Effector memory CD4-positive, alpha-beta T cell (primary cell): Measurements from ENCODE around the gene RFPL4A.
A peak's percentile ranks its signal among the peaks of the same experiment; 100 is the strongest.

ENCODE experiments used
- DNase-seq, 3 donors: peaks; one replicate each; pipeline ENCODE4 v3.0.0-alpha.2; 2020
- H3K27ac ChIP-seq: 2 replicates; pipeline ENCODE4 v1.7.0; 2013; ENCODE audit warnings: mild to moderate bottlenecking, low read length, moderate library complexity; ENCODE audit not compliant: insufficient read depth, poor library complexity, severe bottlenecking
- H3K27me3 ChIP-seq: replicated peaks from 2 replicates; pipeline ENCODE4 v1.7.0; 2013; ENCODE audit warnings: mild to moderate bottlenecking, low read length; ENCODE audit not compliant: insufficient read depth, control insufficient read depth, poor library complexity, severe bottlenecking
- H3K36me3 ChIP-seq: 2 replicates; pipeline ENCODE4 v1.7.0; 2013; ENCODE audit warnings: mild to moderate bottlenecking, low read length, moderate library complexity; ENCODE audit not compliant: control insufficient read depth, insufficient read depth
- H3K4me1 ChIP-seq: 2 replicates; pipeline ENCODE4 v1.7.0; 2013; ENCODE audit warnings: low read length, mild to moderate bottlenecking; ENCODE audit not compliant: control insufficient read depth, insufficient read depth, poor library complexity, severe bottlenecking
- H3K4me3 ChIP-seq: 2 replicates; pipeline ENCODE4 v1.7.0; 2013; ENCODE audit warnings: low read length, low read depth, mild to moderate bottlenecking; ENCODE audit not compliant: insufficient read depth, poor library complexity, severe bottlenecking
- H3K9me3 ChIP-seq: 2 replicates; pipeline ENCODE4 v1.7.0; 2013; ENCODE audit warnings: mild to moderate bottlenecking, low read length, moderate library complexity; ENCODE audit not compliant: control insufficient read depth

RFPL4A gene

DNA sequence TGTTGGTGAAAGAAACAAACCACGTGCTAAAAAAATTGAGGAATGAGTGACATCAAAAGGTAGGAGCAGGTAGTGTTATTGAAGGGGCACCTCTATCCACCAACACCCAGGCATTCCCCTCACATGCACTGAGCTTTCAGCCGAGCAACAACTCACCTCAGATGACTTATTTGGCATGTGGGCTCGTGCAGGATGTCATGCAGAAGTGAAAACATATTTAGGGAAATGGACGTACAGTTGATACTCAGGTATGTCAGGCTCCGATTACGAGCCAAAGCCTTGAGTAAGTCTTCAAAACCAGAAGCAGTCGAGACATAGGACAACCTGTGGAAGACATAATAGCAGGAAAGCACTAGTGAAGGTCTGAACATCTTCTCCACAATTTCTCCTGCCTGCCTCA lies 42.5 kb downstream of the RFPL4A start:
- no peaks in the 10 kb centered on the region for H3K36me3 ChIP-seq
- H3K4me3 ChIP-seq: no peak overlapping the region
- H3K27me3 ChIP-seq: no peaks in the 10 kb centered on the region
- no peak overlapping the region for H3K27ac ChIP-seq
- H3K4me1 ChIP-seq: no peaks in the 10 kb centered on the region
- no peaks in the 10 kb centered on the region for H3K9me3 ChIP-seq
- DNase-seq: no peak

DNA sequence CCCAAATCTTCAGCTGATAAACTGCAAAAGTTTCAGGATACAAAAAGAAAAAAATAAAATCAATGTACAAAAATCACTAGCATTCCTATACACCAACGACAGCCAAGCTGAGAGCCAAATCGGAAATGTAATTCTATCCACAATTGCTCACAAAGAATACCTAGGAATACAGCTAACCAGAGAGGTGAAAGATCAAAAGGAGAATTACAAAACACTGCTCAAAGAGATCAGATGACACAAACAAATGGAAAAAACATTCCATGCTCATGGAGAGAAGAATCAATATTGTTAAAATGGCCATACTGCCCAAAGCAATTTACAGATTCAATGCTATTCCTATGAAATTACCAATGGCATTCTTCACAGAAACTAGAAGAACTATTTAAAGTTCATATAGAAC lies 43.4 kb downstream of the RFPL4A start:
- DNase-seq: no peak
- H3K27ac ChIP-seq: no peak overlapping the region
- no peaks in the 10 kb centered on the region for H3K36me3 ChIP-seq
- no peaks in the 10 kb centered on the region for H3K4me1 ChIP-seq
- H3K27me3 ChIP-seq: no peaks in the 10 kb centered on the region
- no peaks in the 10 kb centered on the region for H3K9me3 ChIP-seq
- H3K4me3 ChIP-seq: no peak overlapping the region

DNA sequence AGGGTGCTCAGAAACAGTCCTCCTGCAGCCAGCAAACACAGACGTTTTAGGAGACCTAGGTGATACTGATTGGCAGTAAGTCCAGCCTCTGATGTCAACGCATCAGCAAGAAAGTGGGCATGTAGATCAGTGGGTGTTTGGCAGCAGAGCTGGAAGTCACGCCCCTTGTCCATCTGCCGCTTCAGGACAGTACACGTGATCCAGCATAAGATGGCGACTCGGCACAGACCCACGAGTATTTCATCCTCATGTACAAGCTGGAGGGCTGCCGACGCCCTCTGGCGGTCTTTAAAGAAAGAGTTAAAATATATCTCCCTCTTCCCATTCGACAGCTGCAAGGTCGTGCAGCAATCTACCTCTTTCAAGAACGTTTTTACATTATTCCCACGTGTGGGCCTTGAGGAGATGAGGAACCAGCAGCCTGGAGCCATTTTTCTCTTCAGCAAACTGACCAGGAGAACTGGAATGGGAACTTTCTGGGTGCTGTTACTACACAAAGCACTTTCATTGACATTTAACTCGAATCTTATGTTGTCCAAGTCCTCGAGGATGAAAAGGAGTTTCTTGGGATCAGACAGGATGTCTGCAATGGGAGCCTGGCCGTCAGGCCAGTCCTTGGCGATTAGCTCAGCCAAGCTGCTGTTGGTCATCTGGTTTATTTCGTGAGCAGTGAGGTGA lies 50.6 kb downstream of the RFPL4A start:
- H3K36me3 ChIP-seq: no peaks in the 10 kb centered on the region
- no peak overlapping the region for H3K4me3 ChIP-seq
- no peaks in the 10 kb centered on the region for H3K9me3 ChIP-seq
- no peaks in the 10 kb centered on the region for H3K27me3 ChIP-seq
- H3K4me1 ChIP-seq: no peaks in the 10 kb centered on the region
- H3K27ac ChIP-seq: no peak overlapping the region
- peak in 1 of 3 donors; percentile 1 for DNase-seq

DNA sequence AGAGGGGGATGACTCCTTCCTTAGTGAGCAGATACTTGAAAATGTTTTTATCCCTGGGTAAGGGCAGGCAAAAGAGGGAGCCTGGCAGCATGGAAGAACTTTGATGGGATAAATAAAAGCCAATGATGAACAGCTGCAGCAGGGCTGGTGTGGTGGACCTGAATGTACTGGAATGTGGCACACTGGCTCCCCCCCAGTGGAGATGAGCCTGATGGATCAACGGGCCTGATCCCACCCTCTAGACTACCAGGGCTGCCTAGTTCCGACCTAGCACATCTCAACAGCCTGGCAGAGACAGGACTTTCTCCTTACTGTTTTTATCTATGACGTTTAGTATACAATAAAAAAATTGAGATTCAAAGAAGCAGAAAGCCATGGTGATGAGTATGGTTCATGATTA lies 52.4 kb downstream of the RFPL4A start:
- Histone ChIP-seq H3K4me1 (no peaks in the 10 kb centered on the region), H3K4me3 (no peak overlapping the region), H3K36me3 (no peaks in the 10 kb centered on the region), H3K27me3 (no peaks in the 10 kb centered on the region), H3K9me3 (no peaks in the 10 kb centered on the region), H3K27ac (no peak overlapping the region)
- no peak for DNase-seq

DNA sequence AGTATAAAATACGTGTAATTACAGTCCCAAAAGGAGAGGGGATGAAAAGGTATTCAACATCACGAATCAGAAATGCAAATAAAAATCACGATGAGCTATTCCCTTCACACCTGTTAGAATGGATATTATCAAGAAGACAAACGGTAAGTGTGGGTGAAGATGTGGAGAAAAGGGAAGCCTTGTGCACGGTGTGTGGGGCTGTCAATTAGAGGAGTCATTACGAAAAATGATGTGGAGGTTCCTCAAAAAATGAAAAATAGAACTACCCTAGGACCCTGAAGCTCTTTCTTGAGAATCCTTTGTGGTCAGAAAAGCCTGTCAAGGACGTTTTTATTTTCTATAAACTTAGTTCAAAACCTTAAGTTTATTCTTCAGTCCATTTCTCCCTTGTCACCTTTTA lies 53.6 kb downstream of the RFPL4A start:
- H3K9me3 ChIP-seq: no peaks in the 10 kb centered on the region
- H3K27ac ChIP-seq: no peak overlapping the region
- no peak for DNase-seq

More for the DNA sequence above, 53.6 kb downstream of the RFPL4A start:
- Histone ChIP-seq H3K36me3 (no peaks in the 10 kb centered on the region), H3K27me3 (no peaks in the 10 kb centered on the region), H3K4me1 (no peaks in the 10 kb centered on the region), H3K4me3 (no peak overlapping the region)
